ENCODE measurements around the gene PKIB. TPM values are rescaled to one million over a fixed set of nuclear protein-coding genes. Genes with fewer than 3 reads are reported as not detected.

The PKIB gene
- total and polyA plus RNA-seq, 2 donors from 2014 or later: 5.1 to 5.3 TPM

DNA sequence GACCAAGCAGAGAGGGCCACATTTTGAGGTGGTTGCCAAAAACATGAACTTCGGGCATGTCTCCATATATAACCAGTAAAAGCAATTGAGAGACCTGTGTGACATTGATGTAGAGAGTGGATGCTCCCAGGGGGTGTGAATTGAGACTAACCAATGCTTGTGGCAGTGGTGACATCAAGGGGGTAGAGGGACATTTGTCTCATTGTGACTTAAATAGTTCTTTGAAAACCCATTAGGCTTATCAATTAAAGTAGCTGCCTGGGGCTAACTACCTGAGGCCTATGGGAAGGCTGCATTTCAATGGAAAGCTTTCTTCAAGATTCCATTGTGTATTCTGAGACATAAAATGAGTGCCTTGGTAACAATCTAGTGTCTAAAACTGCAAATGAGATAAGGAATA lies 87.3 kb downstream of the PKIB start:
- H3K36me3 ChIP-seq (ENCODE audit: control insufficient read depth in 2 of 3, insufficient read depth in 3 of 3, low read length in 3 of 3): no peaks in the 10 kb centered on the region
- no peak overlapping the region for H3K9ac ChIP-seq (ENCODE audit: low read length in 3 of 3)
- intact Hi-C loops (cut with DNase I): no loop called here
- TF ChIP-seq CTCF (IDR thresholded peaks at IDR 0.05; ENCODE audit: borderline replicate concordance, extremely low read depth, insufficient read depth): no peak
- DNase-seq: no peak
- no peaks in the 10 kb centered on the region for H3K4me1 ChIP-seq (ENCODE audit: control insufficient read depth in 2 of 3, insufficient read depth in 2 of 3, low read depth in 1 of 3, low read length in 3 of 3)
- no peaks in the 10 kb centered on the region for H3K9me3 ChIP-seq (ENCODE audit: control insufficient read depth in 2 of 3, insufficient read depth in 1 of 3, low read length in 3 of 3)
- no peak for FAIRE-seq
- no peaks in the 10 kb centered on the region for H3K27me3 ChIP-seq (ENCODE audit: control insufficient read depth, insufficient read depth, low read length)
- no peak overlapping the region for H3K27ac ChIP-seq (ENCODE audit: low read depth in 2 of 2, low read length in 2 of 2)
- no peak overlapping the region for H3K4me3 ChIP-seq (ENCODE audit: low read length in 3 of 3)

DNA sequence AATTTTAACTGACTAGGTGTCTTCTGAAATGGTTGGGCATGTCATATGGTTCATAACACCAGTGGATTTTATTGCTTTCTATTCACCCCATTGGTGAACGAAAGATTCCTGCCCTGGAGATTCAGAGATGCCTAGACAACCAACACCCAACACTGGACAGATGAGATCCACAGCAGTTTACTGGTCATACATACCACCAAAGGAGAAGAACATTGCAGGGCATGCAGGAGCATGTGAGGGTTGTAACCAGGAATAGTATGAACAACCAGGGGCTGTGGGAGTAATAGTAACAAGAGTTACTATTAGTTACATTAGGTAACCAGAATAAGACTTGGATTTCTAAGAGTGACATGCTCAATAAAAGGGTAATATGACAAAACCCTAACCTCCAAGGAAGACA lies 91.5 kb downstream of the PKIB start:
- H3K27me3 ChIP-seq (ENCODE audit: control insufficient read depth, insufficient read depth, low read length): no peaks in the 10 kb centered on the region
- TF ChIP-seq CTCF (IDR thresholded peaks at IDR 0.05; ENCODE audit: borderline replicate concordance, extremely low read depth, insufficient read depth): no peak
- intact Hi-C loops (cut with DNase I): no loop called here
- DNase-seq (no peak), FAIRE-seq (no peak)
- H3K27ac ChIP-seq (ENCODE audit: low read depth in 2 of 2, low read length in 2 of 2): no peak overlapping the region
- H3K4me1 ChIP-seq (ENCODE audit: control insufficient read depth in 2 of 3, insufficient read depth in 2 of 3, low read depth in 1 of 3, low read length in 3 of 3): no peaks in the 10 kb centered on the region
- H3K36me3 ChIP-seq (ENCODE audit: control insufficient read depth in 2 of 3, insufficient read depth in 3 of 3, low read length in 3 of 3): no peaks in the 10 kb centered on the region
- H3K9ac ChIP-seq (ENCODE audit: low read length in 3 of 3): no peak overlapping the region
- no peak overlapping the region for H3K4me3 ChIP-seq (ENCODE audit: low read length in 3 of 3)
- no peaks in the 10 kb centered on the region for H3K9me3 ChIP-seq (ENCODE audit: control insufficient read depth in 2 of 3, insufficient read depth in 1 of 3, low read length in 3 of 3)

DNA sequence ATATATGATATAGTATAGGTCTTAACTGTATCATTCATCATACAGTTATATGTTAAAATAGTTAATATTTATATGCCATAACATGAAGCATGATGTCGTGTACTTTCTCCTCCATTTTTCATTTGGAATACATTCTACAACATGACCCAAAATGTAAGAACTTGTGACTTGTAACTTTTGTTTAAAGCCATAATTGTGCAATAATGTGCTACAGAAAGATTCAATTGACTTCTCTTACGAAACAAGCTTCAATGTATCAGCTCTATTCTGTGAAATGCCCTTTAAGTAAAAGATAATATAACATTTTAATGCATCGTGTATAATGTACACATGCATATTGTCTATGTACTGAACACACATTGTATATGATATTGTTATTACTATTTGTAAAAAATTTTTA lies 92.6 kb downstream of the PKIB start:
- H3K9me3 ChIP-seq (ENCODE audit: control insufficient read depth in 2 of 3, insufficient read depth in 1 of 3, low read length in 3 of 3): no peaks in the 10 kb centered on the region
- no peak for TF ChIP-seq CTCF (IDR thresholded peaks at IDR 0.05; ENCODE audit: borderline replicate concordance, extremely low read depth, insufficient read depth)
- no peak overlapping the region for H3K9ac ChIP-seq (ENCODE audit: low read length in 3 of 3)
- H3K36me3 ChIP-seq (ENCODE audit: control insufficient read depth in 2 of 3, insufficient read depth in 3 of 3, low read length in 3 of 3): no peaks in the 10 kb centered on the region
- no peaks in the 10 kb centered on the region for H3K27me3 ChIP-seq (ENCODE audit: control insufficient read depth, insufficient read depth, low read length)
- FAIRE-seq (no peak), DNase-seq (no peak)
- intact Hi-C loops (cut with DNase I): no loop called here
- H3K27ac ChIP-seq (ENCODE audit: low read depth in 2 of 2, low read length in 2 of 2): no peak overlapping the region
- H3K4me3 ChIP-seq (ENCODE audit: low read length in 3 of 3): no peak overlapping the region
- H3K4me1 ChIP-seq (ENCODE audit: control insufficient read depth in 2 of 3, insufficient read depth in 2 of 3, low read depth in 1 of 3, low read length in 3 of 3): no peaks in the 10 kb centered on the region

DNA sequence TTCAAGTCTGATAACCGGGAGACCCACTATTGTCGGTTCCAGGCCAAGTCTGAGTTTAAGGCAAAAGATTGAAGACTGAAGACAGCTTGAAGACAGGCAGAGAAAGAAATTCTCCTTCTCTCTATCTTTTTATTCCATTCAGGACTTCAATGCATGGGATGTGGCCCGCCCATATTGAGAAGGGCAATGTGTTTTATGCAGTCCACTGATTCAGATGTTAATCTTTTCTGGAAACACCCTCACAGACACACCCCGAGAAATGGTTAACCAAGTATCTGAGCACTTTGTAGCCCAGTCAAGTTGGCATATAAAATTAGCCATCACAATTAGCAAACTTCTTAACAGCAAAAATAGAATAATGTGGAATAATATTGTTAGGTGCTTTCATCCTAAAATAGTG lies 93.9 kb downstream of the PKIB start:
- DNase-seq: peak in 1 of 5 donors; percentile 10
- Histone ChIP-seq H3K4me3 (ENCODE audit: low read length in 3 of 3) (no peak overlapping the region), H3K36me3 (ENCODE audit: control insufficient read depth in 2 of 3, insufficient read depth in 3 of 3, low read length in 3 of 3) (no peaks in the 10 kb centered on the region), H3K4me1 (ENCODE audit: control insufficient read depth in 2 of 3, insufficient read depth in 2 of 3, low read depth in 1 of 3, low read length in 3 of 3) (no peaks in the 10 kb centered on the region), H3K9ac (ENCODE audit: low read length in 3 of 3) (no peak overlapping the region), H3K27me3 (ENCODE audit: control insufficient read depth, insufficient read depth, low read length) (no peaks in the 10 kb centered on the region), H3K27ac (ENCODE audit: low read depth in 2 of 2, low read length in 2 of 2) (no peak overlapping the region), H3K9me3 (ENCODE audit: control insufficient read depth in 2 of 3, insufficient read depth in 1 of 3, low read length in 3 of 3) (no peaks in the 10 kb centered on the region)
- intact Hi-C loops (cut with DNase I): no loop called here
- FAIRE-seq: no peak
- no peak for TF ChIP-seq CTCF (IDR thresholded peaks at IDR 0.05; ENCODE audit: borderline replicate concordance, extremely low read depth, insufficient read depth)
